GM19193 (cell line): ENCODE results near the gene HS3ST5.

Experiments used
- POLR2A ChIP-seq: IDR thresholded peaks from 4 replicates; pipeline ENCODE4 v1.6.1; 2011; ENCODE audit not compliant: insufficient read depth, insufficient read length; ENCODE audit errors: extremely low read depth

The HS3ST5 gene

GRCh38 chr6:114051031-114051430 lies 291.8 kb downstream of the HS3ST5 start:
- TF ChIP-seq POLR2A, result no peak

GRCh38 chr6:114049367-114049966 lies 293.4 kb downstream of the HS3ST5 start:
- TF ChIP-seq POLR2A, result no peak

GRCh38 chr6:114042267-114043016 lies 300.4 kb downstream of the HS3ST5 start:
- no peak for TF ChIP-seq POLR2A

- no peak for TF ChIP-seq POLR2A
Observed at GRCh38 chr6:114040871-114041270, 302.0 kb downstream of the HS3ST5 start.

GRCh38 chr6:114039841-114040240 lies 303.0 kb downstream of the HS3ST5 start:
- no peak for TF ChIP-seq POLR2A

- no peak for TF ChIP-seq POLR2A
Observed at GRCh38 chr6:114033606-114034005, 309.2 kb downstream of the HS3ST5 start.

GRCh38 chr6:114032721-114033120 lies 310.1 kb downstream of the HS3ST5 start:
- no peak for TF ChIP-seq POLR2A

GRCh38 chr6:114030767-114031166 lies 312.1 kb downstream of the HS3ST5 start:
- TF ChIP-seq POLR2A, result no peak

GRCh38 chr6:114024746-114025145 lies 318.1 kb downstream of the HS3ST5 start:
- TF ChIP-seq POLR2A, result no peak

GRCh38 chr6:114020196-114020595 lies 322.6 kb downstream of the HS3ST5 start:
- no peak for TF ChIP-seq POLR2A

GRCh38 chr6:114010540-114010939 lies 332.3 kb downstream of the HS3ST5 start:
- TF ChIP-seq POLR2A, result no peak

- no peak for TF ChIP-seq POLR2A
Observed at GRCh38 chr6:114009192-114009591, 333.6 kb downstream of the HS3ST5 start.

GRCh38 chr6:114008331-114008730 lies 334.5 kb downstream of the HS3ST5 start:
- no peak for TF ChIP-seq POLR2A

GRCh38 chr6:114007516-114007915 lies 335.3 kb downstream of the HS3ST5 start:
- TF ChIP-seq POLR2A, result no peak
